Measurements from ENCODE around the gene OLA1.
"Not testable (repeated sequence)": the region's sequence is repeated elsewhere in the genome, so short reads cannot be mapped to it uniquely, and the experiment has no call there.

The OLA1 gene

GRCh38 chr2:174248187-174248997, at the start of gene OLA1:
OLA1 (minus strand) TSS chr2:174248532; CDS start chr2:174246815, 1,717 bp downstream.
- peak; percentile 78 for DNase-seq (ENCODE audit: low read depth)

GRCh38 chr2:174292908-174293307, 44.6 kb upstream of the OLA1 start:
- DNase-seq (ENCODE audit: low read depth), result no peak

- DNase-seq (ENCODE audit: low read depth), result no peak
Measured at GRCh38 chr2:174286172-174286571, 37.8 kb upstream of the OLA1 start.

- no peak for DNase-seq (ENCODE audit: low read depth)
Measured at GRCh38 chr2:174282441-174282840, 34.1 kb upstream of the OLA1 start.

DNA sequence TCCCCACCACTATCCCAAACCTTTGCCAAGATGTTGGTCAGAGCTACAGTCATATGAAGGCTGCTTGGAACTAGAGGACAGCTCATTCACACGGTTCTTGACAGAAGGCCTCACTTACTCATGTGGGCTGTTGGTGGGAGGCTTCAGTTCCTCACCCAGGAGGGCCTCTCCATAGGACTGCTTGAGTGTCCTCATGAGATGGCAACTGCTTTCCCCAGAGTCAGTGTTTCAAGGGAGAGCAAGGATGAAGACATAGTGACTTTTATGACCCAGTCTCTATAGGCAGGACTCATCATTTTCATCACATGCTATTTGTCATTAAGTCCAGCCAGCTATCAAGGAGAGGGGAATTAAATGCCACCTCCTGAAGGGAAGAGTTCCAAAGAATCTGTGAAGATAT, 33.4 kb upstream of the OLA1 start:
- no peak for DNase-seq (ENCODE audit: low read depth)

DNA sequence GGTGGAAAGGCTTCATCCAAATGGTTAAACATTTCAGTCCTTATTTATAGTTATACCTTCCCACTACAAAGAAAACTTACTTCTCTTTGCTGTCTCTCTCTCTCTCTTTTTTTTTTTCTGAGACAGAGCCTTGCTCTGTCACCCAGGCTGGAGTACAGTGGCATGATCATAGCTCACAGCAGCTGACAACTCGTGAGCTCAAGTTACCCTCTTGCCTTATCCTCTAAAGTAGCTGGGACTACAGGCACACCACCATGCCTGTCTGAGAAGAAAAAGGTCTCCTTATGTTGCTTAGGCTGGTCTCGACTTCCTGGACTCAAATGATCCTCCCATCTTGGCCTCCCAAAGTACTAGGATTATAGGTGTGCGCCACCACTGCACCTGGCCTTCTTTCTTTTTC, 32.3 kb upstream of the OLA1 start:
- DNase-seq (ENCODE audit: low read depth), result no peak

- not testable (repeated sequence) for DNase-seq (ENCODE audit: low read depth)
Measured at GRCh38 chr2:174270263-174270662, 21.9 kb upstream of the OLA1 start.

GRCh38 chr2:174266288-174266687, 18.0 kb upstream of the OLA1 start:
- no peak for DNase-seq (ENCODE audit: low read depth)

DNA sequence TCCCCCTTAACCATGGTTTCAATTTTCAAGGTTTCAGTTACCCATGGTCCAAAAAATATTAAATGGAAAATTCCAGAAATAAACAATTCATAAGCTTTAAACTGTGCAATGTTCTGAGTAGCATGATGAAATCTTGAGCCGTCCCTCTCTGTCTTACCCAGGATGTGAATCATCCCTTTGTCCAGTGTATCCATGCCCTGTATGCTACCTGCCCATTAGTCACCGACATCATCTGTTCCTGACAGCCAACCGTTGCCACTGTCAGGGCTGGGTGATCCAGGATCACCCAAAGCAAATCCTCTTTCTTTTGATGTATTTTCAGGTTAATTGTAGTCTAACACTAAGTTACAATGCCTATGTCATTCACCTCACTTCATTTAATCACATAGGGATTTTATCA, 15.7 kb upstream of the OLA1 start:
- peak; percentile 76 for DNase-seq (ENCODE audit: low read depth)

DNA sequence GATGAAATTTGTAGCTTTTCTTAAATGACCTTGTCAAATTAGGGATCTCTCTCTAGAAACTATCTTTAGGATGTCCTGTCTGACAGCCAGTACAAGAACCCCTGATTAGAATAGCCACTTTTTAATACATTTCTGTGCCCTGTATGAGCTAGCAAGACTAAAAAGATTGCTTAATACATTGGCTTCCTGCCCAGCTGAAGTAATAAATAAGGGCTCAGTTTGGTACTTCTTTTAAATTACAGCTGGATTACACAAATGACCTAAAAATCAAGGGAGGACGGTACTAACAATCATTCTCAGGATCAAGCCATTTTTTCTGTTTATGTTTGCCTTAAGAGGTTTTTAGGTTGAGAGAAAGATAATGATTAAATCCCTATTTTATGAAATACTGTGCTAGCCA, 11.6 kb upstream of the OLA1 start:
- DNase-seq (ENCODE audit: low read depth), result peak; percentile 78

- no peak for DNase-seq (ENCODE audit: low read depth)
Measured at GRCh38 chr2:174254267-174254666, 5.9 kb upstream of the OLA1 start.

DNA sequence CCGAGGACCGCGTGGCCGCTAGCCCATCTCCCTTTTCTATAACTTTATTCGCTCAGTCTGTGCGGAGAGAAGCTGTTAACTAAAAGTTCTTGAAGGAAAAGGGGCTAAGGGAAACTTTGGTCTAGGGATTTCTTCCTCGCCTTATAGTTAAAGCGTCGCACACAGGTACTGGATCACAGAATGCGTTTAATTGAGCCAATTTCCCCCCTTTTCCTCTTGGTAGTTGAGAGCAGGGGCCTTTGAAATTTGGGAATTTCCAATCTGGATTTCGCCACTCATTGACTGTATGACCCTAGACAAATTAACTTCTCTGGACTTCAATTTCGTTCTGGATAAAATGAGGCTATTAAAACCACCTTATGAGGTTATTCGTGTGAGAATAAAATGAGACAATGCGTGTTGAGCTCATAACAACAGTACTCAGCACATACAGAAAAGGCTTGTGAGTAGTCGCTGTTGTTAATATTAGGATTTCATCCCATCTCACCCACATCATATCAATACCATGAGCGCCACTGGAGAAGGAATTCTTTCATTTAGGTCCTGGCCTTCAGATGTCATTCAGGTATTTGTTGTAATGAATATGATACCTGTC, 763 bp upstream of the OLA1 start:
- no peak for DNase-seq (ENCODE audit: low read depth)

DNA sequence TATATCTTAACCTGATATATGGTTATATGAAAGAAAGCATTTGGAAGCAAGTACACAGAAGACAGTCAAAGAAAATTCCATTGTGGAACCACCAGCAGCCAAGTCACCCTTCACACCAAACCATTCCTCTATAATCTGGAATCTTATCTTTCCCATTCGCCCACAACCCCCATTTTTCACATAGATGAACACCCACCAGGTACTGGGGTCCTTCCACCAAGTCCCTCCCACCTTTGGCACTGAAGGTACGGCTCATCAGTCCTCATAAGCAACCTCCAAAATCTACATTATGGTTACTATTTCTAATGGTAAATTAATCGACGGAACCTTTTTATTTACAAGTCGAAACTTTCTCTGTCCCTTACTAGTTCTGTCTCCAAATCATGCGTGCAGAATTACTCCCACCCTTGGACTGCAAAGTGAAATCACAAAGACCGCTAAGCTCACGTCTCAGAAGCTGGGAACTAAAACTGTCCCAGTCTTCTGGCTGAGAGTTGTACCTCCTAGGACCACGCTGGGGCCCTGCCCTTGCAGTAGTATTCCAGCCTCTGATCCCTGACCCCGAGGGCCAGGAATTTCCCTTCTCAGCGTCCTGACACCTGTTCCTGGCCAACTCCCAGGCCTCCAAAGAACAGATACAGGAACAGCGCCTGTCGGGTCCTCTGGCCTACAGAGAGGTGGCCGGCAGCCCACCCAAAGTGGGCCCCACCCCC, 702 bp downstream of the OLA1 start:
- no peak for DNase-seq (ENCODE audit: low read depth)

- DNase-seq (ENCODE audit: low read depth), result no peak
Measured at GRCh38 chr2:174246944-174247381, 1.4 kb downstream of the OLA1 start.

DNA sequence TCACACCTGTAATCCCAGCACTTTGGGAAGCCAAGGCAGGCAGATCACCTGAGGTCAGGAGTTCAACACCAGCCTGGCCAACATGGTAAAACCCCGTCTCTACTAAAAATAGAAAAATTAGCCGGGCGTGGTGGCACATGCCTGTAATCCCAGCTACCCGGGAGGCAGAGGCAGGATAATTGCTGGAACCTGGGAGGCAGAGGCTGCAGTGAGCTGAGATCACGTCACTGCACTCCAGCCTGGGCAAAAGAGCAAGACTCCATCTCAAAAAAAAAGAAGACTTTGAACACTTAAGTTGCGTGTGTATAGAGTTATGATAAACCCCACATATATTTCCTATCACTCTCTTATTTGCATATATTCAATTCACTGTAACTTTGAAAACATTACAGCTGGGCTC, 2.7 kb downstream of the OLA1 start:
- DNase-seq (ENCODE audit: low read depth), result not testable (repeated sequence)

- no peak for DNase-seq (ENCODE audit: low read depth)
Measured at GRCh38 chr2:174245065-174245464, 3.3 kb downstream of the OLA1 start.

- DNase-seq (ENCODE audit: low read depth), result no peak
Measured at GRCh38 chr2:174243812-174244211, 4.5 kb downstream of the OLA1 start.

- no peak for DNase-seq (ENCODE audit: low read depth)
Measured at GRCh38 chr2:174240097-174240496, 8.2 kb downstream of the OLA1 start.

GRCh38 chr2:174236429-174236828, 11.9 kb downstream of the OLA1 start:
- DNase-seq (ENCODE audit: low read depth), result no peak

DNA sequence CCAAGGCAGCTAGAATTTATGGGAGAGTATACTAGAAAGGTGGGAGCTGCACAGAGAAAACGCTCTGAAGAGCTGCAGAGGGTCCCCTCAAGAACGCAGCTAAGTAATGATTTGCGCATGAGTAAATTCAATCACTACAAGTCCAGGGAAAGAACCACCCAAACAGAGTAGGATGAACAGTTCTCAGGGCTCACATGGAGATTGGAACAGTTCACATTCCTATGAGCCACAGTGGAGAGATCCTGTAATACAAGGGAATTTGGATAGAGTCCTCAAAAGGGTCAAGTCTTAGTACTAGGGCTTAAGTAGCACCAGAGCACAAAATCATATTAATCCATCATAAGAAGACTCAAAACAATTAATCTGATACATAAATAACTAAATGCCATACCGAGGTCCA, 12.7 kb downstream of the OLA1 start:
- no peak for DNase-seq (ENCODE audit: low read depth)

GRCh38 chr2:174233771-174234275, 14.5 kb downstream of the OLA1 start:
- DNase-seq (ENCODE audit: low read depth), result no peak

GRCh38 chr2:174227748-174228147, 20.6 kb downstream of the OLA1 start:
- DNase-seq (ENCODE audit: low read depth), result no peak
